Activated B cell treated with CpG ODN at 0.5 μM for 24 hours (primary cell): ENCODE data around the gene SYT15. TPM values are rescaled to one million over a fixed set of nuclear protein-coding genes. Genes with fewer than 3 reads are reported as not detected.

Experiments
- ATAC-seq: fragments of 200-7000 bp; cut with Tn5 transposase; one replicate; pipeline ENCODE4 v1.10.0; 2021; ENCODE audit warnings: low read depth, mild to moderate bottlenecking, moderate library complexity
- CTCF ChIA-PET: fragments of 350-600 bp; sonication (Branson Sonifier 250); formaldehyde crosslinking; loops from one replicate; lab custom pipeline; 2021; ENCODE audit warnings: antibody characterized with exemption; lab: Charles Lee
- POLR2A ChIA-PET: fragments of 350-600 bp; sonication (Branson Sonifier 250); formaldehyde crosslinking; loops from one replicate; lab custom pipeline; 2021; ENCODE audit warnings: antibody characterized with exemption; lab: Charles Lee
- DNase-seq: peaks from one replicate; pipeline ENCODE4 v3.0.0; 2022
- H3K27ac Mint-ChIP-seq: one replicate; pipeline ENCODE4 v1.8.0; 2020; ENCODE audit warnings: mixed read lengths
- H3K27me3 Mint-ChIP-seq: one replicate; pipeline ENCODE4 v1.8.0; 2021; ENCODE audit warnings: mixed read lengths
- H3K36me3 Mint-ChIP-seq: one replicate; pipeline ENCODE4 v1.8.0; 2021; ENCODE audit warnings: low read depth, mixed read lengths
- H3K4me1 Mint-ChIP-seq: one replicate; pipeline ENCODE4 v1.8.0; 2021; ENCODE audit warnings: mixed read lengths
- H3K4me3 Mint-ChIP-seq: one replicate; pipeline ENCODE4 v1.8.0; 2020; ENCODE audit warnings: mild to moderate bottlenecking, mixed read lengths
- H3K9me3 Mint-ChIP-seq: one replicate; pipeline ENCODE4 v1.8.0; 2020; ENCODE audit warnings: mixed read lengths
- CTCF ChIP-seq: fragments of 200-600 bp; IDR thresholded peaks from one replicate; pipeline ENCODE4 v1.8.0; 2022; ENCODE audit warnings: antibody characterized with exemption, mild to moderate bottlenecking
- intact Hi-C: fragments of 100-400 bp; cut with micrococcal nuclease; formaldehyde crosslinking; loops from one replicate; pipeline ENCODE4 v1.15.1; 2024
- total RNA-seq: library from RNA; stranded (reverse); gene quantifications from 2 replicates; pipeline ENCODE4 v1.2.3, GENCODE V29; 2022

The SYT15 gene
- total RNA-seq, 1 donor from 2014 or later = 1.1 TPM

GRCh38 chr10:46556515-46557318 is 22.2 kb upstream of the SYT15 start, which contains the start of gene GPRIN2:
Gene GPRIN2, minus strand, starts transcription at chr10:46556658. Its CDS starts 5,922 bp downstream, at chr10:46550736.
- no peaks in the 10 kb centered on the region for H3K9me3 Mint-ChIP-seq
- TF ChIP-seq CTCF = no peak
- ChIA-PET POLR2A (no interaction called here), CTCF (no interaction called here)
- intact Hi-C loops = no loop called here
- H3K4me1 Mint-ChIP-seq = peaks cover 13% of the 10 kb centered on the region
- no peaks in the 10 kb centered on the region for H3K36me3 Mint-ChIP-seq
- no peak for DNase-seq
- peak within 1 kb of the TSS; percentile 56 for H3K4me3 Mint-ChIP-seq
- ATAC-seq = no peak
- H3K27ac Mint-ChIP-seq = no peak within 1 kb of the TSS
- peaks cover 7% of the 10 kb centered on the region for H3K27me3 Mint-ChIP-seq

- intact Hi-C loops = no loop called here
- Mint-ChIP-seq H3K4me3 (peak overlapping the region; percentile 56), H3K36me3 (no peaks in the 10 kb centered on the region), H3K9me3 (no peaks in the 10 kb centered on the region), H3K27ac (no peak overlapping the region), H3K4me1 (peaks cover 13% of the 10 kb centered on the region), H3K27me3 (peaks cover 7% of the 10 kb centered on the region)
- TF ChIP-seq CTCF = no peak
- ChIA-PET POLR2A (no interaction called here), CTCF (no interaction called here)
- no peak for DNase-seq
- ATAC-seq = no peak
Observed at GRCh38 chr10:46557319-46558121, 21.4 kb upstream of the SYT15 start.

GRCh38 chr10:46558122-46558391 is 20.9 kb upstream of the SYT15 start:
- no peak overlapping the region for H3K4me3 Mint-ChIP-seq
- ChIA-PET POLR2A (no interaction called here), CTCF (no interaction called here)
- TF ChIP-seq CTCF = no peak
- peaks cover 7% of the 10 kb centered on the region for H3K27me3 Mint-ChIP-seq
- H3K27ac Mint-ChIP-seq = no peak overlapping the region
- peaks cover 13% of the 10 kb centered on the region for H3K4me1 Mint-ChIP-seq
- H3K36me3 Mint-ChIP-seq = no peaks in the 10 kb centered on the region
- no peaks in the 10 kb centered on the region for H3K9me3 Mint-ChIP-seq
- DNase-seq (no peak), ATAC-seq (no peak)
- intact Hi-C loops = no loop called here

GRCh38 chr10:46558392-46559185 is 20.3 kb upstream of the SYT15 start:
- ATAC-seq (no peak), DNase-seq (no peak)
- no peaks in the 10 kb centered on the region for H3K36me3 Mint-ChIP-seq
- H3K4me3 Mint-ChIP-seq = no peak overlapping the region
- H3K27me3 Mint-ChIP-seq = peaks cover 7% of the 10 kb centered on the region
- ChIA-PET CTCF (no interaction called here), POLR2A (no interaction called here)
- H3K27ac Mint-ChIP-seq = no peak overlapping the region
- TF ChIP-seq CTCF = no peak
- no peaks in the 10 kb centered on the region for H3K9me3 Mint-ChIP-seq
- H3K4me1 Mint-ChIP-seq = peaks cover 13% of the 10 kb centered on the region
- intact Hi-C loops = no loop called here
